Measurements from ENCODE around the gene PRSS23.
"Not testable (repeated sequence)": the region's sequence is repeated elsewhere in the genome, so short reads cannot be mapped to it uniquely, and the experiment has no call there.

PRSS23 gene

DNA sequence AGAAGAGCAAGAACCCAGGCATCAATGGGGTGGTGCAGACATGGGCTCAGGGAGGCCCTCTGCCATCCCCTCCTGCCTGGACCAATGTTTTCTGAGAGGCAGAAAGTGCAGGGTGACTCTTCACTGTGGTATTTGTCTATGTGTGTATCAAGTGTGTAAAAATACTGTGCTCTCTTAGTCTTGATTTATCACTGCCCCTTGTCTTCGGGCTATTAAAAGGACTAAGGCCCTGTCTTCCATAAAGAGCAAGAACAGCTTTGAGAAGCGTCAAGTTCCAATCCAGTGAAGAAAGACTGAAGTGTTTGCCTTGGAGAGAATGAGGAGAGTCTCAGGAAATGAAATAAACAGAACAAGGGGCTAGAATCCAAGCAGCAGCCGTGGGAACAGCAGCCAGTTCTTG, 14.4 kb downstream of the PRSS23 start:
- TF ChIP-seq ZNF274 (IDR thresholded peaks at IDR 0.05; ENCODE audit: low read depth, low read length), result no peak
- H3K4me3 ChIP-seq (ENCODE audit: low read length), result no peak overlapping the region

- no peak overlapping the region for H3K4me3 ChIP-seq (ENCODE audit: low read length)
- TF ChIP-seq ZNF274 (IDR thresholded peaks at IDR 0.05; ENCODE audit: low read depth, low read length), result no peak
Measured at GRCh38 chr11:86815726-86816125, 15.4 kb downstream of the PRSS23 start.

GRCh38 chr11:86816251-86816726, 15.9 kb downstream of the PRSS23 start:
- H3K4me3 ChIP-seq (ENCODE audit: low read length), result no peak overlapping the region
- no peak for TF ChIP-seq ZNF274 (IDR thresholded peaks at IDR 0.05; ENCODE audit: low read depth, low read length)

- no peak overlapping the region for H3K4me3 ChIP-seq (ENCODE audit: low read length)
- TF ChIP-seq ZNF274 (IDR thresholded peaks at IDR 0.05; ENCODE audit: low read depth, low read length), result no peak
Measured at GRCh38 chr11:86818462-86819192, 18.3 kb downstream of the PRSS23 start.

DNA sequence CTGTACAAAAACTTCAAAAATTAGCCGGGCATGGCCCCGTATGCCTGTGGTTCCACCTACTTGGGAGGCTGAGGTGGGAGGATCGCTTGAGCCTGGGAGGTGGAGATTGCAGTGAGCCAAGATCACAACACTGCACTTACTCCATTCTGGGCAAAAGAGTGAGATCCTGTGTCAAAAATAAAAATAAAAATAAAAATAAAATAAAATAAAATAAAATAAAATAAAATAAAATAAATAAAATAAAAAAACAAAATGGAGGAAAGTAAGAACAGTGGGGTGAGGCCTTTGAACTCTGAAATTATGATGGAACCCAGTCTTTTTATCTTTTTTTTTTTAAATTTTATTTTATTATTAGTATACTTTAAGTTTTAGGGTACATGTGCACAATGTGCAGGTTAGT, 23.8 kb downstream of the PRSS23 start:
- H3K4me3 ChIP-seq (ENCODE audit: low read length), result not testable (repeated sequence)

- H3K4me3 ChIP-seq (ENCODE audit: low read length), result not testable (repeated sequence)
Measured at GRCh38 chr11:86834376-86834775, 34.0 kb downstream of the PRSS23 start.

GRCh38 chr11:86844762-86845508, 44.6 kb downstream of the PRSS23 start:
- not testable (repeated sequence) for H3K4me3 ChIP-seq (ENCODE audit: low read length)

DNA sequence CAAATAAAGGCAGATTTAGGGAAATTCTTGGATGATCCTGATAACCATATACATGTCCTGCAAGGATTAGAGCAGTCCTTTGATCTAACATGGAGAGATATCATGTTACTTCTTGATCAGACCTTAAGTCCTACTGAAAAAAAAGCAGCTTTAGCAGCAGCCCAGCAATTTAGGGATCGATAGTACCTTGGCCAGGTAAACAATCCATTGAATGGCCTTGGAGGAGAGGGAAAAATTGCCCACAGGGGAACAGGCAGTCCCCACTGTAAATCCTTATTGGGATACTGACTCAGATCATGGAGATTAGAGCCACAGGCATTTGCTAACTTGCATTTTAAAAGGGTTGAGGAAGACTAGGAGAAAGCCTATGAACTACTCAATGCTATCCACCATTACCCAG, 47.8 kb downstream of the PRSS23 start:
- TF ChIP-seq ZNF274 (IDR thresholded peaks at IDR 0.05; ENCODE audit: low read depth, low read length), result no peak
- H3K4me3 ChIP-seq (ENCODE audit: low read length), result no peak overlapping the region

GRCh38 chr11:86849679-86850078, 49.3 kb downstream of the PRSS23 start:
- no peak overlapping the region for H3K4me3 ChIP-seq (ENCODE audit: low read length)
- no peak for TF ChIP-seq ZNF274 (IDR thresholded peaks at IDR 0.05; ENCODE audit: low read depth, low read length)
